OCI-M2 (cell line): Measurements from ENCODE around the gene NEB.
"Not testable (repeated sequence)": the region's sequence is repeated elsewhere in the genome, so short reads cannot be mapped to it uniquely, and the experiment has no call there.

Experiments used
- DNase-seq: peaks from one replicate; lab custom pipeline; 2025; ENCODE audit not compliant: unreplicated experiment; lab: John Stamatoyannopoulos, UW

NEB gene

DNA sequence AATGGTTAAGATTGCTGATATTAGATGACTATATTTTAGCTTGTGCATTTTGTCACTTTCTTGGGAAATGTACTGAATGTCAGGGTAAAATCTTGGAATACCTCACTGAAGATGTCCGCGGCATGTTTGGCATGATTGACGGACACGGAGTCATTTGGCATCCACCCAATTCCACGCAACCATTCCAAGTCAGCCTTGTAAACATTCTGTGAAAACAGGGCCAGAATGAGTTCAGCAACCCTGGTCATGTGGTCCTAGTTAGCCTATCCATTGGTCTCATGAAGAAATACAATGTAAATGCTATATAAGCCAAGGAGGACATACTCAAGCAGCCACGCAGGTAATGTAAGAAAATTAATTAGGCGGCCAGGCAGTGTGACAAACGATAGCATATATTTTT, 165.1 kb downstream of the NEB start:
- no peak for DNase-seq

GRCh38 chr2:151568501-151568900, 165.8 kb downstream of the NEB start:
- no peak for DNase-seq

- DNase-seq = no peak
Measured at GRCh38 chr2:151567006-151567405, 167.3 kb downstream of the NEB start.

- no peak for DNase-seq
Measured at GRCh38 chr2:151562398-151562797, 171.9 kb downstream of the NEB start.

GRCh38 chr2:151560289-151560688, 174.0 kb downstream of the NEB start:
- no peak for DNase-seq

DNA sequence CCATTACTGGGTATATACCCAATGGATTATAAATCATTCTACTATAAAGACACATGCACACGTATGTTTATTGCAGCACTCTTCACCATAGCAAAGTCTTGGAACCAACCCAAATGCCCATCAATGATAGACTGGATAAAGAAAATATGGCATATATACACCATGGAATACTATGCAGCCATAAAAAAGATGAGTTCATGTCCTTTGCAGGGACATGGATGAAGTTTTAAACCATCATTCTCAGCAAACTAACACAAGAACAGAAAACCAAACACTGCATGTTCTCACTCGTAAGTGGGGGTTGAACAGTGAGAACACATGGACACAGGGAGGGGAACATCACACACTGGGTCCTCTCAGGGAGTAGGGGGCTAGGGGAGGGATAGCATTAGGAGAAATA, 174.8 kb downstream of the NEB start:
- DNase-seq = not testable (repeated sequence)

DNA sequence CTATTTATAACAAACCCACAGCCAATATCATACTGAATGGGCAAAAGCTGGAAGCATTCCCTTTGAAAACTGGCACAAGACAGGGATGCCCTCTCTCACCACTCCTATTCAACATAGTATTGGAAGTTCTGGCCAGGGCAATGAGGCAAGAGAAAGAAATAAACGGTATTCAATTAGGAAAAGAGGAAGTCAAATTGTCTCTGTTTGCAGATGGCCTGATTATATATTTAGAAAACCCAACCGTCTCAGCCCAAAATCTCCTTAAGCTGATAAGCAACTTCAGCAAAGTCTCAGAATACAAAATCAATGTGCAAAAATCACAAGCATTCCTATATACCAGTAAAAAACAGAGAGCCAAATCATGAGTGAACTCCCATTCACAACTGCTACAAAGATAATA, 176.4 kb downstream of the NEB start:
- not testable (repeated sequence) for DNase-seq

DNA sequence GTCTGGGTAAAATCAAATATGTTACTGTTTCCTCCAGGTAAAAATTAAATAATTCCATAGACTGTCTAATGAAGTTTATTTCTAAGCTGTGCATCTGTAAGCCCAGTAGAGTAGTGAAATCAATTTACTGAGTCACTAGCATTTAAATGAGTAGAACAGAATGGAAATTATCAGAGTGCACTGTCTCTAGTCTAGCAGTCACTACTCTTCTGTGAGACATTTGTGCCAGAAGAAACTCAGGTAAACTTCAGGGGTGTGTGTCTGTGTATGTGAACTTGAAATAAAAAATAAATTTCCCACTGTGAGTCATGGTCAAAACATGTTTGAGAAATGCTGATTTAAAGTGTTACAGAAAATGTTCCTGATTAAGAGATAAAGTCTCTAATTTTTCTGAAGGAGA, 178.2 kb downstream of the NEB start:
- no peak for DNase-seq

DNA sequence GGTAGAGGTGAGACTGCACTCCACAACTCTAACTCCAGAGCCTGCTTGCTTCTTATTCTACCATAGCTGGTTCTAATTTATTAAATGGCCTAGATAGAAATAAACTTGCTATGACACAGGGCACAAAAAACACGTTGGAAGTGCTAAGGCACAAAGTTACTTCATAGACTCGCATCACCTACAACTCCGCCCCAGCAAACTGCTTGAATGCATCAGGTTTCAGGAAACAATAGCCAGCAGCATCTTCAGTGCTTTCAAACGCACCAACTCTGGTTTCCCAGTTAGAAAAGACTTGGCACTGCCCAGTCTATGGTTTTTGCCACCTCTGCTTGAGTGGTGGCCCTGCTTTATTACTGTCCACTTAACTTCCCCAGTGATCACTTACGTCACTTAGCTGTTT, 182.0 kb downstream of the NEB start:
- no peak for DNase-seq

GRCh38 chr2:151551556-151551955, 182.7 kb downstream of the NEB start:
- DNase-seq = no peak

DNA sequence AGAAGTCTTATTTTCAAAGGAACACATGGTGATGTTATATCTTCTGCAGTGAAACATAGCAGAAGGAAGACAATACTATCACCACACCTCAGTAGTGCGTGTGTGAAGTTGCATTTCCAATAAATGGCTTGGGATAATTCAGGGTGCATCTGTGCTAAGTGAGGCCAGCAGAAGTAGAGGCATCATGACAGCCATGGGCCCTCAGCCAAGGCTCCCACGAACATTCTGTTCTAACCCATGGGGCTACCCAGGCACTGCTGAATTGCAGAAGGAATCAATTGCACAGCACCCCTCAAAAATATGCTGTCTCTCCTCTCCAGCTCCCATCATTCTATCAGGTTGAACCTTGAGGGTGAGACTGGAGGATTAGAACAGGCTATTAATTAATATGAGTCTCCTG, 185.1 kb downstream of the NEB start:
- DNase-seq = no peak

- DNase-seq = no peak
Measured at GRCh38 chr2:151544449-151544848, 189.8 kb downstream of the NEB start.

DNA sequence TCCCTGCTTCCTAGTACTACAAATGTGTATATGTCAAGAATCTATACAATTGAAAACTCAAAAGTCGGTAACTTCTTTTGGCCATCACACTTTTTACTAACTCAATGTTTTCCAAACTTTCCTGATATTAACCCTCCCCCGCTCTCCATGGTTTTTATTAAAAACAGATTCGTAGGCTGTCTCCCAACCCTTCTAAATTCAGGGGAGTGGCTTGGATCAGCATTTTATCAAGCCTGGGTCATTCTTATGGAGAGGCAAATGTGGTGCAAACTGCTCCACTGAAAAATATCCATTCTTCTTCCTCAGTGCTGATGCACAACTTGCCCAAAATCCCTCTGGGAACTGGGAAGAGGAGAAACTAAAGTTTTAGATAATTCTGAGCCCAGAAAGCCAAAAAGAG, 190.4 kb downstream of the NEB start:
- no peak for DNase-seq

DNA sequence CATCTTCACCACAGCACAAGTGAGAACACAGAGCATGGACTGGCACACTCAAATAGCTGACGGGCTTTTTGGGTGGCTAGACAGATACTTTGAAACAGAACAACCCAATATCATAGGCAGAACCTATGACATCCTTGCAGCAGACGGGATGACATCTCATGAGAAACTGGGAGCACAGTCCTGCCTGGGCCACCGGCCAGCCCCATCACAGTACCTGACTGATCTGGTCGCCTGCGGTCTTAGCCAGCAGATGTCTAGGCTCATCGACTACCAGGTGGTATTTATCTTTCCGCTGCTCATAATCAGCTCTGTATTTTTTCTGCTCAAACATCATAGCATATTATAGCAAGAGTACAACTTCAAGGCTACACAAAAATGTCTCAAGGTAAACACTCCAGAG, 200.3 kb downstream of the NEB start:
- no peak for DNase-seq

- DNase-seq = no peak
Measured at GRCh38 chr2:151533127-151533526, 201.1 kb downstream of the NEB start.

DNA sequence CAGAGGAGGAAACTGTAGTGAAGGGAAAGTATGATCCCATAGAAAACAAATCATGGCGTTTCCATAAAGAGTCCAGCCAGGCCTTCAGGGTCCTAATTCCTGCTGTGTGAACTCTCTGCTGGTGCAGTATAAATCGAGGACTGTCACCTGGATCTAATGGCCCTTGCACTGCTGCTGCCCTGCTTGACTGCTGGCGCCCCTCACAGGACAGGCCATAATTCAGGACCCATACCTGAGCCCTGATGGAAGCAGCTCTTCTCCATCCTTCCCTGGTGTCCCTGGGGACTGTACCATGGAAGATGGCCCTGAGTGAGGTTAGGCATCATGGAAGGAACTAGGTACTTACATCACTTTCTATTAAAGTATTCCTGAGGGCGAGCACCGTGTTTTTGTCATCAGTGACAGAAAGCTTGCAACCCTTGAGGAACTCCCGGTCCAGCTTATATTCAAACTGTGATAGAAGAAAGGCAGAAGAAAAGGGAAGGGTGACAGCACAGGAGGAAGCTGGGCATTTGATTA, 207.6 kb downstream of the NEB start:
- DNase-seq = no peak

- no peak for DNase-seq
Measured at GRCh38 chr2:151525821-151526373, 208.4 kb downstream of the NEB start.

DNA sequence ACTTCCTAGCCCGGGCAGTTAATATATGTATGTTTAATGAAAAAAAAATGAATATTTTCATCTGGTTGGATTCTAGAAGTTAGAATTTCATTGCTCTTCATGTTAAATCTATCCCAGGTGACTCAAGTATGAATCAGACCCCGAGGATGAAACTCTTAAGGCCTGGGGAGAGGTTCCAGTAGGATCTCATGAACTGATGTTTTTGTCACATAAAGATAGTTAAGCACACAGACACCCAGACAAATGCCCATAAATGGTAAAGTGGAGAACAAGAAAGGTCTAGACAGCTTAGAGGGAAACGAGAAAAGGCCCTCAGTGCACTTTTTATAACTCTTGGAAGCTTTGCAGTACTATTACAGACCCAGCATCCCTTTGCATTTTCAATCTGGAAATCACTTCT, 210.4 kb downstream of the NEB start:
- no peak for DNase-seq

- DNase-seq = no peak
Measured at GRCh38 chr2:151522556-151522955, 211.7 kb downstream of the NEB start.

GRCh38 chr2:151520976-151521375, 213.3 kb downstream of the NEB start:
- DNase-seq = no peak

- no peak for DNase-seq
Measured at GRCh38 chr2:151518802-151519201, 215.5 kb downstream of the NEB start.

GRCh38 chr2:151508519-151508918, 225.8 kb downstream of the NEB start:
- no peak for DNase-seq

DNA sequence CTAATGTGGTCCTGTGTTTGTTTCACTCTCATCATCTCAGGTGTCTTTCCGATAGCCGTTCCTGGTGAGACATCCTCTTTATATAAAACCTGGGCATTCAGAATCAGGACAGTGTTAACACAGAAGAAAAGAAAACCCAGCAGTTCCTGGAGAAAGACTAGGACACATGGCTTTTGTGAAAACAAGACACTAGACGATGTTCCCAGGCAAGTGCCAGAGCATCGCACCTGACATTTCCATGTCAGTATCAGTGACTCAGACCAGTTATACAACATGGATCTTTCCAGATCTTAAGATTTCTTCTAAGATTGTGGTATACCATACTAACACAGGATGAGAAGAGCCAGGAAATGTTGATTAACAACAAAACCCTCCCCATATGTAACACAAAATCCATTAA, 228.1 kb downstream of the NEB start:
- no peak for DNase-seq

DNA sequence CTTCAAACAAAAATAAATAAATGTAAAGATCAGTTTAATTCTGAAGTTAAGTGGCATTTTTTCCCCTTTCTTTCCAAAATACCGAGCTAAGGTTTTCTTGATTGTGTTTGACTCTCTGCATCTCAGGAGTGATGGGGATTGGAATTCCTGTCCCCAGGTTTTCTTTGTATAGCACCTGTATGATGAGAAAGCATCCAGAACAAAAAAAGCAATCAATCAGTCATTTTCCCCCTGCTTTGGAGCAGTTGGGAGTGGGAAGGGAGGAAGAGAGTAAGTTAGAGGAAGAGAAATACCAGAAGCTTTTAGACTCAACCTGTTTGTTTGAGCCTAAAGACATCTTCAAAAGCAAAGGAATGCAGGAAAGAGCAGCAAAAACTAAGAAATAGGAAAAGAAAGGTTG, 236.1 kb downstream of the NEB start:
- no peak for DNase-seq
